ENCODE results near the gene LARP4.
"Not testable (repeated sequence)": the region's sequence is repeated elsewhere in the genome, so short reads cannot be mapped to it uniquely, and the experiment has no call there.

LARP4 gene

GRCh38 chr12:50401500-50402081 is 906 bp downstream of the LARP4 start:
- no peak for DNase-seq (ENCODE audit: low read depth)

DNA sequence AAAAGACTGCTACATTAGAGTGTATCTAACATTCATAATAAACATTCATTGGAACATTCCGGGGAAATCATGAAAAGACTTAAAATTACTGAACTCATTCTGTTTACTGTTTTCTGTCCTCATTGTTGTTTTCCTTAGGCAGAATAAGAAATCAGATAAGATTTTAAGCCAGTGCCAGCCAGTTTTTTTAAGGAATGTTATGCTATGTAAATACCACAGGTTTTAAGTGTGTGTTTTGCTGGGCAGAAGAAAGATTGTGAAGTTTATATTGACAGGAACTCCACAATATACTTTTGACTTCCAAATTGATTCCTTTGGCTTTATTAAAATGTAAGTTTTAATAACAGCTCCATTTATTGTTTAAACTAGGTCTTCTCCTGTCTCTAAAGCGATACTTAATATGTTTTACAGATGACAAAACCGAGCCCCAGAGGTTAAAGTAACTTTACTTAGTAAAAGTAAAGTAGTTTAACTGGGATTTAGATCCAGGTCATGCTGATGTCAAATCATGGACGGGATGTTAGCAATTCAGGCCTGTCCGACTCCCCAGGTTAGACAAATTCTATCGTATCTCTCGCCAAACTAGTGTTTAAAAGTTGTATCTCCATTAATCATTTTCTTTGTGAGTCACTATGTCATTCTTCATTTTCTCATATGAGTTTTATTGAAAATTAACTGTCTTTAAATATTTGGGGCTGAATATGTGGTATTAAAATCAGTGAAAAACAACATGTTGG is 1.7 kb downstream of the LARP4 start:
- DNase-seq (ENCODE audit: low read depth), result no peak

DNA sequence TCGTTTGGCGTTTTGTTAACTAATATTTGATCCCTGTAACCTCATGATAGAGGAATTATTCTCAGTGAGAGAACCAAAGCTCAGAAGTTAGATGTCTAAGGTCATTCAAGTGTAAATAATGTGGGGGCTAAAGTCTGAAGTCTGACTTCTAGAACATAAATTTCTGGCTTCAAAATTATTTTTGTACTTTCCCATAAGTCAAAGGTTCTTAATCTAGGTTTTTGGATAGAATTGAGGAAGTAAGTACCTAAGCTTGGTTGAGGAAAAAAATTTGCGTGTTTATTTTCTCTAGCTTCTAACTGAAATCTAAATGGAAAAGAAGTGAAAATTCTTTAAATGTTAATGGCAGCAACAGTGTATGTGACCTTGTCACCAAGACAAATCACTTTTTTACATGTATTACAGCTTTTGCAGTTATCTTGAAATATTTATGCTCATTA is 2.3 kb downstream of the LARP4 start:
- DNase-seq (ENCODE audit: low read depth), result no peak

- DNase-seq (ENCODE audit: low read depth), result no peak
Observed at GRCh38 chr12:50404307-50404706, 3.6 kb downstream of the LARP4 start.

DNA sequence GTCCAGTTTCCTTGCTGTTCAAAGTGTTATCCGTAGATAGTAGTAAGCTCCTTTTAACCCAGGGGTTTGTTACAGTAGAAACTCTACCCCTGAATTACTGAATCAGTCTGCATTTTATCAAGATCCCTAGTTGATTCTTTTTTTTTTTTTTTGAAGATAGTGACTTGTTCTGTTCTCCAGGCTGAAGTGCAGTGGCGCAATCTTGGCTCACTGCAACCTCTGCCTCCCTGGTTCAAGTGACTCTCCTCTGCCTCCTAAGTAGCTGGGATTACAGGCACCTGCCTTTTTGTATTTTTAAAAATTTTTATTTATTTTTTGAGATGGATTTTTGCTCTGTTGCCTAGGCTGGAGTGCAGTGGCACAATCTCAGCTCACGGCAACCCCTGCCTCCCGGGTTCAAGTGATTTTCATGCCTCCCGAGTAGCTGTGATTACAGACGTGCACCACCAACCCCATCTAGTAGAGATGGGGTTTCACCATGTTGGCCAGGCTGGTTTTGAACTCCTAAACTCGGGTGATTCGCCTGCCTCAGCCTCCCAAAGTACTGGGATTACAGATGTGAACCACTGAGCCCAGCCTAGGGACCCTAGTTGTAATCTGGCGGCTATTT is 10.5 kb downstream of the LARP4 start:
- no peak for DNase-seq (ENCODE audit: low read depth)

DNA sequence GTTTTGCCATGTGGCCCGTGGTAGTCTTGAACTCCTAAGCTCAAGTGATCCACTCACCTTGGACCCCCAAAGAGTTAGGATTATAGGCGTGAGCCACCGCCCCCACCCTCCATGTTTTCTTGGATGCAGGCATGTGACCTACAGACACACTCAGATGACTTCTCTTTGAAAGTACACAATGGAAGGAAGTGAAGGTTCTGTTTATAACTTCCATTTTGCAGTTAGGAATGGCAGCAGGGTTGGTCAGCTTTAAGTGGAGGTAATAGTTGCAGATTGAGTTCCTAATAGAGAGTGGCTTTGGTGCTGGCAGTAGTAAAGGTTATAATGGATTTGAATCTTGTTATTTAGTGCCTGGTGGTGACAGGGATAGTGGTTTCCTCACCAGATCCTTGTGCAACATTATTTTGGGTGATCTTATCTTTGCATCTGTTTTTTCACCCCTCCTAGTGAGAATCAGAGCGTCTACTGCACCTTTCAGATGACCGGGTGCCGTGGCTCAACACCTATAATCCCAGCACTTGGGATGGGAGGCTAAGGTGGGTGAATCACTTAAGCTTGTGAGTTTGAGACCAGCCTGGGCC is 15.3 kb downstream of the LARP4 start:
- no peak for DNase-seq (ENCODE audit: low read depth)

DNA sequence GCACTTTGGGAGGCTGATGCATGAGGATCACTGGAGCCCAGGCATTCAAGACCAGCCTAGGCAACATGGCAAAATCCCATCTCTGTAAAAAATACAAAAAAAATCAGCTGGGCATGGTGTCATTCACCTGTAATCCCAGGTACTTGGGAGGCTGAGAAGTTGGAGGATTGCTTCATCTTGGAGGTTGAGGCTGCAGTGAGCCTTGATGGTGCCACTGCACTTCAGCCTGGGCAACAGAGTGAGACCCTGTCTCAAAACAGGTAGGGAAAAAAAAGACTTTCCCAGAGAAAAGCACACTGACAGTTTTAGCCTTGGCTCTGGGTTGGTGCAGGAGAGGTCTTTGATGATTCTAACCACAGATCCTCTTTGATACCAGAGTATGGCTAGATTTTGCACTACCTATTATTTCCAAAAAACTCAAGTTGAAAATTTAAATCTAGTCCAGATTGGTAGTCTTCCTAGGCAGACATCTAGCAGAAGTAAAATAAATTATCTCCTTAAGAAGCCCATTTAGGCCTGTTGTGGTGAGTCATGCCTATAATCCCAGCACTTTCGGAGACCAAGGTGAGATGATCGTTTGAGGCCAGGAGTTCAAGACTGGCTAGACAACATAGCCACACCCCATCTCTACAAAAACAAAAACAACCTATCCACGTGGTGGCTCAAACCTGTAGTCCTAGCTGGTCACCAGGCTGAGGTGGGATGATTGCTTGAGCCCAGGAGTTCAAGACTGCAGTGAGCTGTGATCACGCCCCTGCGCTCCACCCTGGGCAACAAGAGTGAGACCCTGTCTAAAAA is 18.6 kb downstream of the LARP4 start:
- no peak for DNase-seq (ENCODE audit: low read depth)

DNA sequence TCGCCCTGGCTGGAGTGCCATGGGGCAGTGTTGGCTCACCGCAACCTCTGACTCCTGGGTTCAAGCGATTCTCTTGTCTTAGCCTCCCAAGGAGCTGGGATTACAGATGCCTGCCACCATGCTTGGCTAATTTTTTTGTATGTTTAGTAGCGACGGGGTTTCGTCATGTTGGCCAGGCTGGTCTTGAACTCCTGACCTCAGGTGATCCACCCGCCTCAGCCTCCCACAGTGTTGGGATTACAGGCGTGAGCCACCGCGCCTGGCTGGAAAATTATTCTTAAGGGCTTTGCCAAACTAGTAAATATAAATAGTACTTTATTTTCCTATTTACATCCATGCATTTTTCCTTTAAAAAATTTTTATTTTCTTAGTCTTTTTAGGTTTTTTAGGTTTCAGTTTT is 22.2 kb downstream of the LARP4 start:
- not testable (repeated sequence) for DNase-seq (ENCODE audit: low read depth)

DNA sequence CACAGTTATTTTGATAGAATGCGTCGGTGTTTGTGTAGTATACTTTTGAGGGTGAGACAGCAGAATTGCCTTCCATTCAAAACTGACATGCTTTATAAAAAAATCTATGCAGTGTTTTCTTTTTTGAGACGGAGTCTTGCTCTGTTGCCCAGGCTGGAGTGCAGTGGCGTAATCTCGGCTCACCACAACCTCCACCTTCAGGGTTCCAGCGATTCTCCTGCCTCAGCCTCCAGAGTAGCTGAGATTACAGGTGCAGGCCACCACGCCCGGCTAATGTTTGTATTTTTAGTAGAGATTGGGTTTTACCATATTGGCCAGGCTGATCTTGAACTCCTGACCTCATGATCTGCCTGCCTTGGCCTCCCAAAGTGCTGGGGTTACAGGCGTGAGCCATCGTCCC is 22.7 kb downstream of the LARP4 start:
- not testable (repeated sequence) for DNase-seq (ENCODE audit: low read depth)

GRCh38 chr12:50425589-50426258 is 25.0 kb downstream of the LARP4 start:
- no peak for DNase-seq (ENCODE audit: low read depth)

GRCh38 chr12:50431656-50432055 is 31.0 kb downstream of the LARP4 start:
- not testable (repeated sequence) for DNase-seq (ENCODE audit: low read depth)

GRCh38 chr12:50440288-50440687 is 39.6 kb downstream of the LARP4 start:
- DNase-seq (ENCODE audit: low read depth), result no peak

GRCh38 chr12:50441763-50442162 is 41.1 kb downstream of the LARP4 start:
- no peak for DNase-seq (ENCODE audit: low read depth)

GRCh38 chr12:50442178-50442908 is 41.7 kb downstream of the LARP4 start:
- no peak for DNase-seq (ENCODE audit: low read depth)

DNA sequence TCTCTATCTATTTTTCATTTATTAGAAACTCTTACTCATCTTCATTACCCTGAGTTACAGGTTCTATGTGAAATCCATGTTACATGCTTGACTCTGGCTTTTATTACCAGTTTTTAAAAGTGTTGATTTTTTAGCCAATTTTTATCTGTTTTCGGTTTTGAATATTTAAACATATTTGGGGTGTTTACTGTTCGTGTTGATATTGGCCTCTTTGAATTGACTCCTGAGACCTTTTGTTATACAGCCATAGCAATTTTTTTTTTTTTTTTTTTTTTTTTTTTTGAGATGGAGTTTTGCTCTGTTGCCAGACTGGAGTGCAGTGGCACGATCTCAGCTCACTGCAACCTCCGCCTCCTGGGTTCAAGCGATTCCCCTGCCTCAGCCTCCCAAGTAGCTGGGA is 49.0 kb downstream of the LARP4 start:
- DNase-seq (ENCODE audit: low read depth), result not testable (repeated sequence)

- DNase-seq (ENCODE audit: low read depth), result no peak
Observed at GRCh38 chr12:50452795-50453194, 52.1 kb downstream of the LARP4 start.

DNA sequence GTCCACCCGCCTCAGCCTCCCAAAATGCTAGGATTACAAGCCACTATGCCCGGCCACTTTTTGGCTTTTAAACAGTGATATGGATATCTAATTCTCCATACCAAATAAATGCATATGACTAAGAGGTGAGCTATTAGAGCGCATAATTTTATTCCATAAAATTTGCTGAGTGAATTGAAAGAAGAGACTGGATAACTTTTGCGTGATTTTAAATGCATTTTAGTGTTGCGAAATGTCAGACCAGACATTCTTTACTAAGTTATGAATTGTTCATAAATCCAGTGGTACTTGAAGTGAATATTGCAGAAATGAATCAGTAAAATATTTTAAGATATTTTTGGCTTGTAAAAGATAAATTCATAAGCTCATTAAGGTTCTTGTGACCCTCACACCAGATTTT is 53.2 kb downstream of the LARP4 start:
- DNase-seq (ENCODE audit: low read depth), result no peak

DNA sequence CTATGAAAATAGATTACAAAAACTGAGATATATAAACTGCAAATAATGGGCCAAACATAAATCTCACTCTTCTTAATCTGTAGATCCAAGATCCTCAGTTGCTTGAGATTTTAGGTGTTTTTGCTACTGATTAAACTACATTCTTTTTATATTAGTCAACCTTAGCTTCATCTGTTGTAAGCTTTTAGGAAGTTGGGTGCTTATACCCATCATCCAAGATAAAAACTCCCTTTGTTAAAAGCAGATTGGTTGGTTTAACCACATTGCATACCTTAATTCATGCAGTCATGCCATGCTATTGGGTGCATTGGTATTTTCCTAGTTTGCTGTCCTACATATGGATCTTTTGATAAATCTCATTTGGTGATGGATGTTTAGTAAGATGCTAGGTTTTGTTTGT is 57.9 kb downstream of the LARP4 start:
- DNase-seq (ENCODE audit: low read depth), result no peak

- no peak for DNase-seq (ENCODE audit: low read depth)
Observed at GRCh38 chr12:50467439-50467838, 66.8 kb downstream of the LARP4 start.

DNA sequence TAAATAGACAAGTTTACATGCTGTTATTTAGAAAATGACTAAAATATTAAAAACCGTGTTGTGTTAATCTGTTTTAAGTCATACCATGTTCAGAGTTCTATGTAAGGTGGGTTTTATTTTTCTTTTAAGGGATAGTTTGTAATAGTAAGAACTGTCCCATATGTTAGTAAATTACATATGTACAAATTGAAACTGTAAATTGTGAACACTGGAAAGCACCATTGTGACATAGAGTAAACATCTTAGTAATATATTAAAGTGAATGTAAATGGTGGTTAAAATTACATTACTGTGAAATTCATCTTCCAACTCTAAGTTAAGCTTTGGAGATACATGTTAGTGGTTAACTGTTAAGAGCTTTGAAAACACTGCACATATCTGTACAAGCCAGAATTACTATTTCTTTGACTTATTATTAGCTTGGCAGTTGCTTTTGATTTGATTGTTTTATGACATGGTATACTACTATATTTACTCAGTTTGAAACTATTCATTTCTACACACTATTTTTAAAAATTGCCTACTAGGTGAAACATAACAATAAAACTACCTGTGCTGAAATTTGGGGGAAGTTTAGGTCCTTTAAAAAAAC is 76.7 kb downstream of the LARP4 start:
- no peak for DNase-seq (ENCODE audit: low read depth)

GRCh38 chr12:50482571-50482970 is 81.9 kb downstream of the LARP4 start:
- no peak for DNase-seq (ENCODE audit: low read depth)
